GM19043 (cell line): ENCODE measurements around the gene FAM221B.

Experiments used
- ATAC-seq: cut with Tn5 transposase; IDR thresholded peaks from one replicate; pipeline ENCODE4 v1.9.1; 2021; ENCODE audit warnings: low read depth; ENCODE audit not compliant: unreplicated experiment

FAM221B gene, protein sequence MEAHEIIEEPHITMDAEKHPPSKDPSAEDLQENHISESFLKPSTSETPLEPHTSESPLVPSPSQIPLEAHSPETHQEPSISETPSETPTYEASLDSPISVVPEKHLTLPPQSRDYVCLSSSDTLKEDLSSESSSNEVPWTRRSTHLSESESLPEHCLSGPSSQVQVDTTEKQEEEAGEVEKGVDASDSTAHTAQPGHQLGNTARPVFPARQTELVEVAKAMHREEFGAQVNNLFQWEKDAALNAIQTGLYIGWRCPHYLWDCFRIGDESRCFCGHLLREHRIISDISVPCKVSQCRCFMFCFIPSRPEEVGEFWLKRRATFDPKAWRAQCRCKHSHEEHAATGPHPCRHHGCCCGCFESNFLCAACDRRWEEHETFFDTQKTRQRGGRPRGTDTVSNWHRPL

GRCh38 chr9:35828716-35829083 is at the start of gene FAM221B:
Gene FAM221B (minus strand): TSS chr9:35828732. CDS start chr9:35826161, 2,571 bp downstream.
- ATAC-seq: no peak

GRCh38 chr9:35872505-35872904 is 44.0 kb upstream of the FAM221B start:
- no peak for ATAC-seq

DNA sequence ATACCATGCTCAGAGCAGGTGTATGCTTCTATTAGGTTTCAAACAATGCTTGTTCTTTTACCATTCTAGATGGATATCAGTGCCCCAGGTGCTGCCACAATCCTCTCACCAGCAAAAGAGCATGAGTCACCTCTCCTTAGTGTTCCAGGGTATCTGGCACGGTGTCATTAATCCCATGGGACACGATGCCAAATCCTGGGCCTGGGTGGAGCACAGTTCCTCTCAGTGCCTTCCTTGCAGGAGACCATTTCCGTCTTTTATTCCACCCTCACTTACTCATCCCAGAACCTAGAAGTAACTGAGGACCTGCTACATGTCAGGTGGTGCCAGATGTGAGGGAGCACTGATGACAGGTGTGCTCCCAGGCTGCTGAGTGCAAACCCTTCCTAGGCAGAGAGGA is 43.0 kb upstream of the FAM221B start:
- no peak for ATAC-seq

GRCh38 chr9:35870351-35870923 is 41.9 kb upstream of the FAM221B start, which contains the start of gene OR13J1:
Gene OR13J1 (minus strand): TSS chr9:35870401. CDS start chr9:35870401, 0 bp downstream.
- no peak for ATAC-seq

DNA sequence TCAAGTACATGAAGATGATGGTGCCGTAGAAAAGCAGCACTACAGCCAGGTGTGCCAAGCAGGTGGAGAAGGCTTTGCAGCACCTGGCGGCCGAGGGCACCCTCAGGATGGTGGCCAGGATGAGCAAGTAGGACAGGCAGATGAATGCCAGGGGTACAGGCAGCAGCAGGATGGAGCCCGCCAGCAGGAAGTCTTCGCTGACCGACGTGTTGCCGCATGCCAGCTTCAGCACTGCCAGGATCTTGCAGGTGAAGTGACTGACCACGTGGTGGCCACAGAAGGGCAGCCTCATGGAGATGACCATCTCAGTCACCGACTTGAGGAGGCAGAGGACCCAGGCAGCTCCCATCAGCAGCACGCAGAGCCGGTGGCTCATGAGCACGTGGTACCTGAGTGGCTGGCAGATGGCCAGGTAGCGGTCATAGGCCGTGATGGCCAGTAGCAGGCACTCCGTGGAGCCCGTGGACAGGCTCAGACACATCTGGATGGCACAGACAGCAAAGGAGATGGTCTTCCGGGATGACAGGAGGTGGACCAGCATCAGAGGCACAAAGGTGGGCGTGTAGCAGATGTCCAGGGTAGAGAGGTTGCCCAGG is 41.2 kb upstream of the FAM221B start:
- ATAC-seq: no peak

GRCh38 chr9:35868933-35869332 is 40.4 kb upstream of the FAM221B start:
- no peak for ATAC-seq

- no peak for ATAC-seq
These were observed 39.0 kb upstream of the FAM221B start for GRCh38 chr9:35867538-35867937.

- ATAC-seq: no peak
These were observed 36.2 kb upstream of the FAM221B start for GRCh38 chr9:35864695-35865255.

- no peak for ATAC-seq
These were observed 35.1 kb upstream of the FAM221B start for GRCh38 chr9:35863583-35863982.

GRCh38 chr9:35862328-35862727 is 33.8 kb upstream of the FAM221B start:
- ATAC-seq: no peak

DNA sequence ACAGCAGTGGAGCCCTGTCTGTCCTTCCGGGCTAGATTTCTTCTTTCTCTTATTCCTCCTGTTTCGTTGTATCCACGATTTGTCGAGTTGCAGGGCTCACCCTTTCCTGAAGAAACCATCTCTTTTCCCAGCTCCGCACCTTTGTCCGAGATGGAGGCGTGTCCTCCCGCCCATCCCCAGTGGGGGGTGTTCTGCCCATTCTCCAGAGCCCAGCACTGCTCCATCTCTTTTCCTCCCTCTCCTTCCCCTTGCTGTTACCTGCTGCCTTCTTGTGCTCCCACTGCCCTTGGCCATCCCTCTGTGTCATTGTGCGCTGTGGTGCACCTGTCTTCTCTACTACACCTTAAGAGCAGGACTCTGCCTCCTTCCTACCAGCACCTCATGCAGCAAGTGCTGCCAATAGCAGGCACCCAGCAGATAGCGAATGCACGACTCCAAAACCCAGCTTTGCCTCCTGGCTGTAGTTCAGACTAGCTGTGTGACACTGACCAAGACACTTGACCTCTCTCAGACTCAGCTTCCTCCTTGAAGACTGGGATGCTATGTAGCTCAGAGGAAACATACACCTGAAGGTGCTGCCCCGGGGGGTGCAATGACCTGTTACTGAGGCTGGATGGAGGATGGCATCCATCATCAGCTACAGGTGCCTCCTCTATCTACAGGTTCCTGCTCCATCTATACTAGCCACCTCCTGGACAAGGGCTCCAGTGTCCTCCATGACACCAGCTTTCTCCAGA is 32.8 kb upstream of the FAM221B start:
- ATAC-seq: no peak

DNA sequence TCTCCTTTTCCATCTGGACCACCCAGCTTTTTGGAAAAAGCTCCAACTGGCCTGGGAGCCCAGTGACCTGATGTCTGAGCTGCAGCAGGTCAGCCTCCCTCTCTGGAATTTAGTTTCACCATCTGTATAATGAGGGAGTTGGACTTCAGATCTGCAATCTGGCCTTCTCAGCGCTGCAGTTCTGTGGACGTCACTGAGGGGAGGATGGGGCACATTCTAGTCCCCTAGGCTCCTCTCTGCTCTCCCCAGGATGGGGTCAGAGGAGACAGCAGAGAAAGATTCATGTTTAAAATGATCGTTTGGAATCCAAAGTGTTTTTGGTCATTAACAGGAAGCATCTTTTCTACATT is 31.4 kb upstream of the FAM221B start:
- no peak for ATAC-seq

DNA sequence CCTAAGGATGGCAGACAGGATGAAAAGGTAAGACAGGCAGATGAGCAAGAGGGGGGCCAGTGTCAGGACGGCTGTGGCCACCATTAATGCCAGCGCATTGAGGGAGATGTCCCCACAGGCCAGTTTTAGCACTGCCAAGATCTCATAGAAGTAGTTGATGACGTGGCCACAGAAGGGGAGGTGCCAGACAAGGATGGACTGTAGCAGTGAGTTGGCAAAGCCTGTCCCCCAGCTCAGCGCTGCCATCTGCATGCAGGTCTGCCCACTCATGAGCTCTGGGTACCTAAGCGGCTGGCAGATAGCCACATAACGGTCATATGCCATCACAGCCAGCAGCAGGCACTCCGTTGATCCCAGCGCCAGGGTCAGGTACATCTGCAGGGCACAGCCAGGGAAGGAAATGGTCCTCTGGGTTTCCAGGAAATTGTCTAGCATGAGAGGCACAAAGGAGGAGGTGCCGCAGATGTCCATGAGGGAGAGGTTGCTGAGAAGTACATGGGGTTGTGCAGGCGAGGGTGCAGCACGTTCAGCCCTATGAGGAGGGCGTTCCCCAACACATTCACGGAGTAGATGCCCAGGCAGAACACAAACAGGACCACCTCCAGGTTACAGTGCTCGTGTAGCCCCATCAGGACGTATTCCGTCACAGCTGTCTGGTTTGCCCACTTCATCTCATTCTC is 30.9 kb upstream of the FAM221B start:
- no peak for ATAC-seq

- no peak for ATAC-seq
These were observed 29.9 kb upstream of the FAM221B start for GRCh38 chr9:35858458-35858857.

DNA sequence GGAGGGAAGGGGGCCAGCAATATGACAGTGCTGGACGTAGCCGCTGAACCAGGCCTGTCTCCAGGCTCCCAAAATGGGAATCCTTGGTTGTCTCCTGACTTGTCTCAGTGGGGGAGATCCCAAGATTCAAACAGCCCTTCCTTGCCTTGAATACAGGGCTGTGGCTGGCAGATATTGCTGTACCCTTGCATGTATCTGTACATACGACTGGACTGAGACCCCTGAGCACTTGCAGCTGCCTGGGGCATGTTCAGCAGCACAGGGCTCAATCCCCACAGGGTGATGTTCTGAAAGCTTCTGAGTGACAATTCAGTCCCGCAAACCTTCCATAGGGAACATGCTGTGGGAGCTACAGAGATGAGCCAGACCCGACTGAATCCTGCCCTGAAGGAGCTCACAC is 28.4 kb upstream of the FAM221B start:
- no peak for ATAC-seq

- ATAC-seq: no peak
These were observed 27.7 kb upstream of the FAM221B start for GRCh38 chr9:35856206-35856605.

DNA sequence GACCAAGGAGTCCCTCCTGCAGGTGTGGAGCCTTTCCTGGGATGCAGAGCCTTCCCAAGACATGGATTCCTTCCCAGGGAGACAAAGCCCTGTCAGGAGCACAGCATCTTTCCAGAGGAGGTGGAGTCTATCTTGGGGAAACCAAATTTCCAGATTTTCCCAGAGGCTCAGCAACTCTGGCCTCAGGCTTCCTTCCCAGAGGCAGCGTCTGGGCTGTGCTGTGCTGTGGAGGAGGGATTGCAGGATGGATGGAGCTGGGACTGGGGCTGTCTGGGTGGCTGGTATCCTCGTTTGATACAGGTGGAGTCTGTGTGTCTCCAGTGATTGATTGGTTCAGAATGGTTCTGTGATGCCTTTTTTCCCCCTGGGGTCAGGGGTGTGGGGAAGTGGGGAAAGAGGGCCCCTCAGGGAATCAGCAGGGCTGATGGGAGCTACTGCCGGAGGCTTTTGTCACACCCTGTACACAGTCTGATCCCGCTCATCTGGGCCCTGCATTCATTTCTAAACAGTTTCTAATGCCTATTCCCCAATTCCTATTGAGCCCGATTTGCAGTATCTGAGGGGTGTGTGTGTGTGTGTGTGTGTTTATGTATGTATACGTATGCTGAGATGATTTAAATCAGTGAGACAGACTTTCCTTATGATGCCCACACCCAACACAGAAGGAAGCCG is 25.7 kb upstream of the FAM221B start:
- ATAC-seq: no peak

DNA sequence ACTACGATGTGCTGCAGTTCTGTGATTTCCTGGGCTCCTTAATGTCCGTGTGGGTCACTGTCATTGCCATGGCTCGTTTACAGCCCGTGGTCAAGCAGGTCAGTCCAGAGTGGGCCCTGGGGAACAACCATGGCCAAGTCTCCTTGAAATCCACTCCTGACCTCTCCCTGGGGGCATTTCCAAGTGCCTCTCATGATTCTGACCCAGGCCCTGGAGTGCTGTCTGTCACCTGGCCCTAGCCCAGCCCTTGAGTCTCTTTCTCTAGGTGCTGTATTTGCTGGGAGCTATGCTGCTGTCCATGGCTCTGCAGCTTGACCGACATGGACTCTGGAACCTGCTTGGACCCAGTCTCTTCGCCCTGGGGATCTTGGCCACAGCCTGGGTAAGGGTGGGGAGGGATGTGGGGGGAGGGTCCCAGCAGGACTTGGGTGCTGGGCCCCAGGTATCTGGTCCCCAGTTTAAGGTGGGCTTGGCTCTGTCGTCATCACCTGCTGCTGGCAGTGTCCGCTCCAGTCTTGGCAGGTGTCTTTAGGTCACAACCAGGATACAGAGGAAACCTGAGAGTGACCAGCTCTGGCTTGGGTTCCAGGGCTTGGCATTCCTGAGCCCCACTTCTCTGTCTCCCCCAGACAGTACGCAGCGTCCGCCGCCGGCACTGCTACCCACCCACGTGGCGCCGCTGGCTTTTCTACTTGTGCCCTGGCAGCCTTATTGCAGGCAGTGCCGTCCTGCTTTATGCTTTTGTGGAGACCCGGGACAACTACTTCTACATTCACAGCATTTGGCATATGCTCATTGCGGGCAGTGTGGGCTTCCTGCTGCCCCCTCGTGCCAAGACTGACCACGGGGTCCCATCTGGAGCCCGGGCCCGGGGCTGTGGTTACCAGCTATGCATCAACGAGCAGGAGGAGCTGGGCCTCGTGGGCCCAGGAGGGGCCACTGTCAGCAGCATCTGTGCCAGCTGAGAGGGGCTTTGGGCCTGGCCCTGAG is 24.6 kb upstream of the FAM221B start:
- ATAC-seq: no peak
